Right lobe of liver (tissue), 6 donors: ENCODE data around the gene SLCO3A1. TPM values are rescaled to one million over a fixed set of nuclear protein-coding genes. Genes with fewer than 3 reads are reported as not detected.

Experiments
- ATAC-seq, 4 donors: fragments of 200-7000 bp; cut with Tn5 transposase; one replicate each; pipeline ENCODE4 v1.9.1; 2020; ENCODE audit warnings: mild to moderate bottlenecking in 4 of 4, moderate library complexity in 4 of 4
- DNase-seq, 3 donors: peaks; one replicate each; pipeline ENCODE4 v3.0.0-alpha.2; 2020
- H3K27ac ChIP-seq, 3 donors: fragments of 200-600 bp; one replicate each; pipeline ENCODE4 v1.8.0; 2022
- H3K27me3 ChIP-seq, 2 donors: fragments of 200-600 bp; one replicate each; pipeline ENCODE4 v1.8.0; 2022
- H3K36me3 ChIP-seq, 4 donors: fragments of 200-600 bp; sonication (generic) in 1 of 4; one replicate each; pipeline versions ENCODE4 v1.5.1 to v1.8.0; 2017 to 2022; ENCODE audit warnings: control low read depth in 1 of 4
- H3K4me1 ChIP-seq, 4 donors: fragments of 200-600 bp; sonication (generic) in 1 of 4; one replicate each; pipeline versions ENCODE4 v1.5.1 to v1.8.0; 2017 to 2022; ENCODE audit warnings: control low read depth in 1 of 4
- H3K4me3 ChIP-seq, 3 donors: fragments of 200-600 bp; one replicate each; pipeline ENCODE4 v1.8.0; 2022
- H3K9me3 ChIP-seq, 4 donors: fragments of 200-600 bp; sonication (generic) in 1 of 4; one replicate each; pipeline versions ENCODE4 v1.5.1 to v1.8.0; 2017 to 2022; ENCODE audit warnings: control low read depth in 1 of 4
- CTCF ChIP-seq, 4 donors: fragments of 200-600 bp in 3 of 4; fragments of 450-650 bp in 1 of 4; IDR thresholded peaks; one replicate each; pipeline versions ENCODE4 v1.5.1 to v1.8.0; 2016 to 2022; ENCODE audit warnings: antibody characterized with exemption in 4 of 4, mild to moderate bottlenecking in 2 of 4
- POLR2A ChIP-seq: fragments of 450-650 bp; IDR thresholded peaks from one replicate; pipeline ENCODE4 v1.6.1; 2017; ENCODE audit warnings: antibody characterized with exemption, mild to moderate bottlenecking
- WGBS: methylation state at CpG from one replicate; pipeline ENCODE4 v1.1.6; 2018; ENCODE audit warnings: low coverage, low lambda C conversion rate; ENCODE audit not compliant: insufficient coverage; ENCODE audit errors: missing lambda C conversion rate; 5-methylcytosine and 5-hydroxymethylcytosine counted together
- intact Hi-C, 2 donors: fragments of 100-400 bp; cut with DNase I; formaldehyde crosslinking; loops; one replicate each; pipeline versions ENCODE4 v1.11.2 to v1.14.1; 2022
- total RNA-seq, 6 experiments: library from RNA; depleted of rRNA in 2 of 6; stranded (reverse); fragments of >200 nt in 2 of 6; fragmentation: NEBNext Ultra II Directional in 3 of 6; extraction: Animal tissue kit (Norgen Biotek cat#: 25700) in 3 of 6; gene quantifications; one replicate each; pipeline versions ENCODE4 v1.1.0 to v1.2.4, GENCODE V29; 2016 to 2023
- donor health status: DM: no; HTN: yes; CAD: no.
- donor health status: DM: no; HTN: no; CAD: no.
- donor health status: DM: no; HTN: no; CAD: no.
- donor health status: DM: no; HTN: yes; CAD: no.
- donor health status: DM: no; HTN: yes; CAD: no.

Gene SLCO3A1
- total RNA-seq, 6 experiments from 2014 or later, result 2.4 to 7.7 (median 3.7) TPM

GRCh38 chr15:91878319-91878870 lies 24.9 kb downstream of the SLCO3A1 start:
- no peaks in the 10 kb centered on the region for H3K4me1 ChIP-seq
- no peak for ATAC-seq
- no peak for DNase-seq
- H3K9me3 ChIP-seq, result no peaks in the 10 kb centered on the region
- no peak overlapping the region for H3K4me3 ChIP-seq
- no peaks in the 10 kb centered on the region for H3K36me3 ChIP-seq
- TF ChIP-seq CTCF (IDR thresholded peaks at IDR 0.05) (no peak), POLR2A (no peak)
- intact Hi-C loops, result no loop called here
- H3K27ac ChIP-seq, result no peak overlapping the region
- WGBS, result 86% methylated on average over 9 of the region's 10 CpGs
- no peaks in the 10 kb centered on the region for H3K27me3 ChIP-seq

GRCh38 chr15:91879158-91879557 lies 25.6 kb downstream of the SLCO3A1 start:
- Histone ChIP-seq H3K27ac (no peak overlapping the region), H3K36me3 (no peaks in the 10 kb centered on the region), H3K9me3 (no peaks in the 10 kb centered on the region), H3K4me3 (no peak overlapping the region), H3K4me1 (no peaks in the 10 kb centered on the region), H3K27me3 (no peaks in the 10 kb centered on the region)
- ATAC-seq, result no peak
- intact Hi-C loops, result no loop called here
- no peak for DNase-seq
- WGBS, result 39% methylated on average over 2 of the region's 2 CpGs
- no peak for TF ChIP-seq POLR2A
- TF ChIP-seq CTCF (IDR thresholded peaks at IDR 0.05), result no peak

GRCh38 chr15:91880373-91880772 lies 26.9 kb downstream of the SLCO3A1 start:
- Histone ChIP-seq H3K36me3 (no peaks in the 10 kb centered on the region), H3K4me3 (no peak overlapping the region), H3K4me1 (no peaks in the 10 kb centered on the region), H3K9me3 (no peaks in the 10 kb centered on the region), H3K27ac (no peak overlapping the region), H3K27me3 (no peaks in the 10 kb centered on the region)
- DNase-seq (no peak), ATAC-seq (no peak)
- TF ChIP-seq CTCF (IDR thresholded peaks at IDR 0.05) (no peak), POLR2A (no peak)
- intact Hi-C loops, result no loop called here
- WGBS, result 71% methylated on average over 2 of the region's 3 CpGs

- TF ChIP-seq CTCF (IDR thresholded peaks at IDR 0.05) (no peak), POLR2A (no peak)
- intact Hi-C loops, result no loop called here
- no peaks in the 10 kb centered on the region for H3K4me1 ChIP-seq
- no peaks in the 10 kb centered on the region for H3K9me3 ChIP-seq
- DNase-seq, result no peak
- no peaks in the 10 kb centered on the region for H3K36me3 ChIP-seq
- no peak overlapping the region for H3K27ac ChIP-seq
- no peak for ATAC-seq
- 61% methylated on average over 8 of the region's 9 CpGs for WGBS
- H3K4me3 ChIP-seq, result no peak overlapping the region
- H3K27me3 ChIP-seq, result no peaks in the 10 kb centered on the region
These were observed 28.2 kb downstream of the SLCO3A1 start for GRCh38 chr15:91881569-91882297.
